Smooth muscle cell (in vitro differentiated cells): ENCODE results near the gene ABHD2. TPM values are rescaled to one million over a fixed set of nuclear protein-coding genes. Genes with fewer than 3 reads are reported as not detected.

ENCODE experiments used
- DNase-seq: peaks from one replicate; lab custom pipeline; 2025; ENCODE audit not compliant: unreplicated experiment; lab: John Stamatoyannopoulos, UW
- H2AFZ ChIP-seq: fragments of 200-600 bp; sonication (generic); 2 replicates; pipeline ENCODE4 v1.6.0; 2016; ENCODE audit warnings: antibody characterized with exemption, low read depth, mild to moderate bottlenecking
- H3F3A ChIP-seq: fragments of 200-600 bp; sonication (generic); 2 replicates; pipeline ENCODE4 v1.6.0; 2017; ENCODE audit warnings: antibody characterized with exemption, low read depth
- H3K27ac ChIP-seq: fragments of 200-600 bp; sonication (generic); 2 replicates; pipeline ENCODE4 v1.5.1; 2016; ENCODE audit warnings: low read depth, mild to moderate bottlenecking
- H3K27me3 ChIP-seq: fragments of 200-600 bp; sonication (generic); 2 replicates; pipeline ENCODE4 v1.6.1; 2016; ENCODE audit warnings: low read depth, mild to moderate bottlenecking
- H3K36me3 ChIP-seq: fragments of 200-600 bp; sonication (generic); 2 replicates; pipeline ENCODE4 v1.5.1; 2016; ENCODE audit warnings: low read depth
- H3K4me1 ChIP-seq: fragments of 200-600 bp; sonication (generic); 2 replicates; pipeline ENCODE4 v1.5.1; 2016; ENCODE audit warnings: low read depth
- H3K4me2 ChIP-seq: fragments of 200-600 bp; sonication (generic); 2 replicates; pipeline ENCODE4 v1.6.0; 2016; ENCODE audit warnings: mild to moderate bottlenecking
- H3K4me3 ChIP-seq: fragments of 200-600 bp; sonication (generic); 2 replicates; pipeline ENCODE4 v1.5.1; 2016; ENCODE audit warnings: mild to moderate bottlenecking
- H3K79me2 ChIP-seq: fragments of 200-600 bp; sonication (generic); 2 replicates; pipeline ENCODE4 v1.6.0; 2016; ENCODE audit warnings: low read depth, mild to moderate bottlenecking
- H3K9ac ChIP-seq: fragments of 200-600 bp; sonication (generic); 2 replicates; pipeline ENCODE4 v1.6.0; 2016; ENCODE audit warnings: low read depth
- H3K9me3 ChIP-seq: fragments of 200-600 bp; sonication (generic); replicated peaks from 2 replicates; pipeline ENCODE4 v1.5.1; 2016; ENCODE audit warnings: low read depth
- H4K20me1 ChIP-seq: fragments of 200-600 bp; sonication (generic); 2 replicates; pipeline ENCODE4 v1.6.0; 2016; ENCODE audit warnings: low read depth
- CTCF ChIP-seq: fragments of 200-600 bp; sonication (generic); IDR thresholded peaks from 2 replicates; pipeline ENCODE4 v1.5.1; 2017; ENCODE audit warnings: borderline replicate concordance, mild to moderate bottlenecking, antibody characterized with exemption; ENCODE audit not compliant: insufficient read depth, poor library complexity, severe bottlenecking
- WGBS: methylation state at CpG from one replicate; pipeline ENCODE4 v1.1.7; 2016; ENCODE audit warnings: low lambda C conversion rate; 5-methylcytosine and 5-hydroxymethylcytosine counted together
- polyA plus RNA-seq: library from polyadenylated mRNA; unstranded; fragments of >200 nt; fragmentation: Nextera tagmentation; extraction: Ambion mirVana; gene quantifications from 2 replicates; pipeline ENCODE4 v1.2.1, GENCODE V29; 2016
- total RNA-seq: library from RNA; depleted of rRNA; stranded (reverse); fragments of >200 nt; gene quantifications from 2 replicates; pipeline ENCODE4 v1.2.3, GENCODE V29; 2014

ABHD2 gene
- total and polyA plus RNA-seq, 2 experiments from 2014 or later, result 9.4 to 23.9 TPM

GRCh38 chr15:89105147-89105546, 16.9 kb downstream of the ABHD2 start:
- peaks cover 4% of the 10 kb centered on the region for H3K4me1 ChIP-seq
- peaks cover 3% of the 10 kb centered on the region for H4K20me1 ChIP-seq
- DNase-seq, result no peak
- no peaks in the 10 kb centered on the region for H3K9me3 ChIP-seq
- H3K4me3 ChIP-seq, result no peak overlapping the region
- 19% methylated on average over 4 of the region's 4 CpGs for WGBS
- no peak overlapping the region for H3K9ac ChIP-seq
- H3F3A ChIP-seq, result peaks cover 14% of the 10 kb centered on the region
- H2AFZ ChIP-seq, result no peak overlapping the region
- H3K36me3 ChIP-seq, result no peaks in the 10 kb centered on the region
- peak overlapping the region; percentile 49 for H3K4me2 ChIP-seq
- H3K27ac ChIP-seq, result peak overlapping the region; percentile 63
- no peaks in the 10 kb centered on the region for H3K79me2 ChIP-seq
- H3K27me3 ChIP-seq, result no peaks in the 10 kb centered on the region
- no peak for TF ChIP-seq CTCF

GRCh38 chr15:89106200-89106599, 17.9 kb downstream of the ABHD2 start:
- no peaks in the 10 kb centered on the region for H3K9me3 ChIP-seq
- peaks cover 4% of the 10 kb centered on the region for H3K4me1 ChIP-seq
- no peak overlapping the region for H3K9ac ChIP-seq
- 88% methylated on average over 11 of the region's 11 CpGs for WGBS
- H3K79me2 ChIP-seq, result peaks cover 4% of the 10 kb centered on the region
- no peak for DNase-seq
- H4K20me1 ChIP-seq, result peaks cover 3% of the 10 kb centered on the region
- H3K36me3 ChIP-seq, result no peaks in the 10 kb centered on the region
- no peak for TF ChIP-seq CTCF
- H3K4me3 ChIP-seq, result no peak overlapping the region
- H3F3A ChIP-seq, result peaks cover 10% of the 10 kb centered on the region
- H2AFZ ChIP-seq, result no peak overlapping the region
- H3K4me2 ChIP-seq, result no peak overlapping the region
- H3K27ac ChIP-seq, result no peak overlapping the region
- no peaks in the 10 kb centered on the region for H3K27me3 ChIP-seq

- no peak overlapping the region for H3K9ac ChIP-seq
- H4K20me1 ChIP-seq, result no peaks in the 10 kb centered on the region
- peaks cover 6% of the 10 kb centered on the region for H3F3A ChIP-seq
- no peaks in the 10 kb centered on the region for H3K27me3 ChIP-seq
- peak overlapping the region; percentile 30 for H3K27ac ChIP-seq
- no peaks in the 10 kb centered on the region for H3K36me3 ChIP-seq
- no peak for DNase-seq
- TF ChIP-seq CTCF, result no peak
- H3K4me1 ChIP-seq, result no peaks in the 10 kb centered on the region
- H2AFZ ChIP-seq, result no peak overlapping the region
- no peak overlapping the region for H3K4me3 ChIP-seq
- no peak overlapping the region for H3K4me2 ChIP-seq
- no peaks in the 10 kb centered on the region for H3K9me3 ChIP-seq
- 79% methylated on average over 5 of the region's 5 CpGs for WGBS
- H3K79me2 ChIP-seq, result peaks cover 4% of the 10 kb centered on the region
Measured at GRCh38 chr15:89107984-89108383, 19.7 kb downstream of the ABHD2 start.

GRCh38 chr15:89108835-89109234, 20.6 kb downstream of the ABHD2 start:
- H3K4me1 ChIP-seq, result no peaks in the 10 kb centered on the region

More at GRCh38 chr15:89108835-89109234, 20.6 kb downstream of the ABHD2 start:
- H3K9me3 ChIP-seq, result no peaks in the 10 kb centered on the region
- H3K36me3 ChIP-seq, result no peaks in the 10 kb centered on the region
- peaks cover 6% of the 10 kb centered on the region for H3F3A ChIP-seq
- DNase-seq, result no peak
- no peak overlapping the region for H3K4me2 ChIP-seq
- no peak overlapping the region for H3K9ac ChIP-seq
- WGBS, result 94% methylated on average over 4 of the region's 4 CpGs
- H3K4me3 ChIP-seq, result no peak overlapping the region
- no peaks in the 10 kb centered on the region for H4K20me1 ChIP-seq
- H3K27me3 ChIP-seq, result no peaks in the 10 kb centered on the region
- H3K79me2 ChIP-seq, result peaks cover 4% of the 10 kb centered on the region
- no peak overlapping the region for H2AFZ ChIP-seq
- no peak for TF ChIP-seq CTCF
- no peak overlapping the region for H3K27ac ChIP-seq
